SK-N-SH treated with all-trans-retinoic acid at 6 μM for 48 hours (cell line): ENCODE measurements around the gene AMOTL1.

Experiments used
- CREB5 ChIP-seq: fragments of 250-450 bp; sonication (Bioruptor Pico); IDR thresholded peaks from 2 replicates; pipeline ENCODE4 v1.5.1; 2020; ENCODE audit warnings: low read depth, mild to moderate bottlenecking, moderate library complexity
- ESRRG ChIP-seq: fragments of 250-450 bp; sonication (Bioruptor Pico); IDR thresholded peaks from 2 replicates; pipeline ENCODE4 v1.6.1; 2021; ENCODE audit warnings: mild to moderate bottlenecking
- ZFP3 ChIP-seq: fragments of 250-450 bp; sonication (Bioruptor Pico); IDR thresholded peaks from 2 replicates; pipeline ENCODE4 v1.5.0; 2020; ENCODE audit warnings: mild to moderate bottlenecking, moderate library complexity

- TF ChIP-seq ZFP3 (CRISPR knock-in tag) (no peak), CREB5 (no peak), ESRRG (no peak)
Measured at GRCh38 chr11:94923004-94923334, 154.8 kb downstream of the AMOTL1 start.
